ENCODE measurements around the gene PPFIA4.

Gene PPFIA4

GRCh38 chr1:203082571-203083462, 56.5 kb downstream of the PPFIA4 start:
- DNase-seq (ENCODE audit: low spot score): no peak

- no peak for DNase-seq (ENCODE audit: low spot score)
Measured at GRCh38 chr1:203083463-203083921, 57.2 kb downstream of the PPFIA4 start.

DNA sequence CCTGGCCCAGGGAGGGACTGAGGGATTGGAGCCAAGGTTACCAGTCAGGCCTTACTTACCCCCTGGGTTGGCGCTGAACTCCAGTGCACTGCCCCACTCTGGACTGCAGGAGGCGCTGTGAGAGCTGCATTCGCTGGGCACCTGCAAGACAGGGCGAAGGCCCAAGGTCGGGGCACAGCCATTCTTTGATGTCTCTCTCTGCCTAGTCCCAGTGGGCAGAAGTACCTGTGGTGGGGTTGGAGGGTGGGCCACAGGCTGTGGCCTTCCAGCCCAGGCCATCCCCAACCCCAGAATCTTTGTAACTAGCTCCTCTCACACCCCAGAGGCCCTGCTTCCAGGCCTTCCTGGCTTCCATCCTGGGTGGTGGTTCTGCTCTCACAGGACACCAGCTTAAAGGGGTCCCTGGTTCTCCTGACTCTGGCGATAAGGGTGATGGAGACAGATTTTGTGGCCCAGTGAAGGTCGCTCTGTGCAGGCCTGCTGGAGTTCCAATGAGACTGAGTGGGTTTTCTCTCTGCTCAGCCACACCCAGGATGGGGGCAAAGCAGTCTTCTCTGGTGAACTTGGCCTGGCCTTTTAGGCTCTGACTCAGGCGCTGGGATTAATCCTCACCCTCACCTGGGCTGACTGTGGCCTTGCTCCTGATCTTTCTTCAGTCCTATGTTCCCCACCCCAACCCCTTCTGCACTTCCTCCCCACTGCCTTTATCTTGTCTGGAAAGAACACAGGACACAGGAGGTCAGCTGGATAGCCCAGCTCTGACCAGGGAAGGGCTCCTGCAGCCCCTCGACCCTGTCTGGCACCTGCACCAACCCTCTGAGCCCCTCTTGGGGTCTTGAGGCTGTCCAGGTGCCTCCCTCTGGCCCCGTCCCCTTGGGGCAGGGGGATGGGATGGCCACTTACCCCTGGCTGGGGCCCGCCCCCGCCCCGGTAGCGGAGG, 58.6 kb downstream of the PPFIA4 start:
- DNase-seq (ENCODE audit: low spot score): no peak

GRCh38 chr1:203085528-203086406, 59.5 kb downstream of the PPFIA4 start, which contains the start of gene MYOG:
TSS of gene MYOG (minus strand) at chr1:203086012. CDS start at chr1:203085961, 51 bp downstream.
- no peak for DNase-seq (ENCODE audit: low spot score)

- no peak for DNase-seq (ENCODE audit: low spot score)
Measured at GRCh38 chr1:203086992-203087763, 60.9 kb downstream of the PPFIA4 start.

GRCh38 chr1:203088441-203088840, 62.1 kb downstream of the PPFIA4 start:
- DNase-seq (ENCODE audit: low spot score): no peak

DNA sequence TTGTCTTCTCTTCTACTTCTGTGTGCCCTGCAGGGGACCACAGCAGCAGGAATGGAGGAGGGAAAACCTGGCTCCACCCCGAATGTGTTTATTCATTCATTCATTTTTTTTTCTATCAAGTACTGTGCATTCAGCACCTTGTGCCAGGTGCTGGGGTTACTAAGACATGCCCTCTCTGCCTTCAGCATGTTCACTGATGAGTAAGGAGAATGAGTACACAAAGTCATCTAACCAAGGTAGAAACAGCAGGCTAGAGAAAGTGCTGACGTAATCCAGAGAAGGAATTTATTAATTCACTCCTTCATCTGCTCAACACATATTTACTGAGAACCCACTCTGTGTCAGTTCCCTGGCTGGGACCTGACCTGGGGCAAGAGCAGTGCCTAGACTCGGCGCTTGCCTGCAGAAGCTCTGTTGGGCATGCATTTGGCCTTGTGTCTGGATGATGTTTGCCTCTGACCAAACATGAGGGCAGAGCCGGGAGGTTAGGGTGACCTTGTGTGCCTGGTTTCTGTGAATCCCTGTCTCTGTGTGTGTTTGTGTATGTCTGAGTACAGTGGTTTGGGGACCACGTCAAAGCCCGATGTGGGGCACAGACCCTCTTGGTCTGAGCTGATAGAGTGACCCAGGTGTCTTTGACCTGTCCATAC, 62.8 kb downstream of the PPFIA4 start:
- DNase-seq (ENCODE audit: low spot score): no peak

DNA sequence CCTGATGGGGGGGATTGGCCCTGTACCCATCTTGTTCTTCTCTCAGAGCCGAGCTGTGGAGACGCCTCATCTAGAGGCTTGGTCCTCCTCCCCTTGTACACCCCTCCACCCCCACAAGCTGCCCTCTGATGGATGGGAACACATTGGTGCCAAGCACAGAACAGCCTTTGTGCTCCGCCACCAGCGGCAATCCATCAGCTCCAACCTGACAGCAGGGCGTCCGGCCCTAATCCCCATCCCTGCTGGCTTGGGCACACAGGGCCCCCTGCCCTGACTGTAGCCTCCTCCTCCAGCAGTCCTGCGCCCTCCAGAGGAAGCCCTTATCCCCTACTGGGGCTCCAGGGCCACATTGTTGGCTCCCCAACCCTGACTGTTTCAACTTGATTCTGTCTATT, 63.4 kb downstream of the PPFIA4 start:
- DNase-seq (ENCODE audit: low spot score): no peak

DNA sequence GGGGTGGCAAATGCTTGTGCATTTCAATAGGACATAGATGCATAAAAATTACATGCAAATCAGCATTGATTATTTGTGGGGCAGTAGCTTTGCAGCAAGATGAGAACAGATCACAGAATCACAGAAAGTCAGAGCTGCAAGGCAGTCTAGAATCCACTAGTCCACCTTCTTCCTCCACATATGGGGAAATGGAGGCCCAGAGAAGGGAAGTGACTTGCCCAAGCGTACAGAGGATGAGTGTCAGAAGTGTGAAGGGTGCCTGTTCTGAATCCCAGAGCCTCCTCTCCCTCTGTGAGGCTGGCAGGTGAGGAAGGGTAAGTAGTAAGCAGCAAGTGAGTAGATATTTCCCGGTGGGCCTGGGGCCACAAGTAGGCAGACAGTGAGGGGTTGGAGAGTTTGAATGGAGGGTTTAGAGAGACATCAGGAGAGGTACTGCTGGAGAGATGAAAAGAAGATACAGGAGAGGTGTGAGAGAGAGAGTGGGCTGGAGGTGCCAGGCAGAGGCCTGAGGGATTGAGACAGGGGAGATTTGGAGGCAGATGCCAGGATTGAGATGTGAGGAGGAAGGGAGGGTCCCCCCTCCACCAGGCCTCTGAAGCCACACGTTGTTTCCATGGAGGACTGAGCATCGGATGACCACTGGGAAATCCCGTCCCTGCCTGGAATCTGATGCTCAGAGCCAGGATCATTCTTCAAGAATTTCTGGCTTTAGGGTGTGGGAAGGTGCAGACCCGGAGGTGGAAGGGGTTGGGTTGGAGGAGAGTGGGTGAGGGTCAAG, 64.3 kb downstream of the PPFIA4 start:
- no peak for DNase-seq (ENCODE audit: low spot score)

DNA sequence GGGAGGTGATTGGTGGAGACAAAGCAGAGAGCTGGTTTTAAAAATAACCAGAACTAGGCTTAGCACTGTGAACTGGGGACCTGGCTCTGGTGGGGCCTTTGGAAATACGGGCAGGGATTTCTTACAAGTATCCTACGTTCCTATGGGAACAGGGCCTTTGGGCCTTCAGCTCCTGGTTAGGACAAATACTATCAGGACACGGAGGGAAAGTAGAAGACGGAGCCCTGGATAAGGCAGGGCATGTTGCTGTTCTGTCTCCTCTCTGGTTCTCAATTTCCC, 64.8 kb downstream of the PPFIA4 start:
- no peak for DNase-seq (ENCODE audit: low spot score)

DNA sequence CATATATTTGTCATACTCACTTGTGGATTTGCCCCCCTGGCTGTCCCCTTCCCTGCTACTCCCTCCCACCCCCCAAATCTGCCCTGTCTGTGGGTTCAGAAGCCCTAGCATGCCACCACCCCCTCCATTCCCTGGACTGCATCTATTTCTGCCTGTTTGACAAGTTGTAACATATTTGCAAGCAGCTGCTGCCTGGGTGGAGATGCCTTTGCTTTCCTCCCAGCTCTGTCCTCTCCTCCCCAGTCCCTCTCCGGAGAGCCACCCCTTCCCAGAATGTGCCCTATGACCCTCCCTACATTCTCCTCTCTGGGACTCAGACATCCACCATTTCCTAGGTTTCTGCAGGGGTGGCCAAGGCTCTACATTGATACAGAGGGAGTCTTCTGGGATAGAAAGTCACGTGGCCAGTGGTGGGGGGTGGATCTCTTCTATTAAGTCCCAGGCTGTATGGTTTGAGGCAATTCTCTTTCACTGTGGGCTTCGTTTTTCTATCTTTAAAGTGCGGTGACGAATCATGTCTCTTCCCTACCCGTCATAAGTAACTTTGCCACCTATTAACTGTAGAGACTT, 65.6 kb downstream of the PPFIA4 start:
- DNase-seq (ENCODE audit: low spot score): no peak

DNA sequence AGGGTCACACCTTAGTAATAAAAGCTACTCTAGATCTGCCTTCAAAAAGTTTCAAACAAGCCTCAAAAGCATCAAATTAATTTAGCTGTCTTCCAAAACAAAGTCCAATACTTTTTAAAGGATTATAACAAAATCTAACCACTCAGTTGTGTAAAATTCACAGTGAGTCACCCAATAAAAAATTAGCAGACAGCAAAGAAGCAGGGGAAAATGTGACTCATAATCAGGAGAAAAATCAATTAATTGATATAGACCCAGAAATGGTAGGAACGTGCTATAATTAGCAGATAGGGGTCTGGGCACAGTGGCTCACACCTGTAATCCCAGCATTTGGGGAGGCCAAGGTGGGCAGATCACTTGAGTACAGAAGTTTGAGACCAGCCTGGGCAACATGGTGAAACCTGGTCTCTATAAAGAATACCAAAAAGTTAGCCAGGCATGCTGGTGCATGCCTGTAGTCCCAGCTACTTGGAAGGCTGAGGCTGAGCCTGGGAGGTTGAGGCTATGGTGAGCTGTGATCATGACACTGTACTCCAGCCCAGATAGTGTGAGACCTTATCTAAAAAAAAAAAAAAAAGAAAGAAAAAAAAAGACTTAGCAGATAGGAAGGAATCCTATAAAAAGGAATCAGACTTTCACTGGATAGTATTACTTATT, 67.6 kb downstream of the PPFIA4 start:
- no peak for DNase-seq (ENCODE audit: low spot score)

GRCh38 chr1:203095061-203095690, 68.9 kb downstream of the PPFIA4 start:
- DNase-seq (ENCODE audit: low spot score): no peak

DNA sequence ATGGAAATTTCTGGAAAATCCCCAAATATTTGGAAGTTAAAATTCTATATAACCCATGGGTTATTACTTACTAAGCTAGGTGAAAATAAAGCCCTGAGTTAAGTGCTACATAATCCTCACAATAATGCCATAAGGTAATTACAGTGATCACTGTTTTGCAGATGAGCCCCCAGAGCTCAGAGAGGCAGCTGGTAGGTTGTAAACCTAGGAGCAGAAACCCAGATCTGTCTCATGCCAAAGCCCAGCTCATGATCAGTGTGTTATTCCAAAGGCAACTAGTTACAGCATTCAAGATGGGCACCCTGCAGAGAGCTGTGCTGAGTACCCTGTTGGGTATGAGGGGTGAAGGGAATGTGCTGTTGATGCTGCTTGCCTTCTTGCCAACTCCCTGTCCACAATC, 70.3 kb downstream of the PPFIA4 start:
- DNase-seq (ENCODE audit: low spot score): no peak

GRCh38 chr1:203097001-203097400, 70.7 kb downstream of the PPFIA4 start:
- no peak for DNase-seq (ENCODE audit: low spot score)

- no peak for DNase-seq (ENCODE audit: low spot score)
Measured at GRCh38 chr1:203098445-203098844, 72.2 kb downstream of the PPFIA4 start.

DNA sequence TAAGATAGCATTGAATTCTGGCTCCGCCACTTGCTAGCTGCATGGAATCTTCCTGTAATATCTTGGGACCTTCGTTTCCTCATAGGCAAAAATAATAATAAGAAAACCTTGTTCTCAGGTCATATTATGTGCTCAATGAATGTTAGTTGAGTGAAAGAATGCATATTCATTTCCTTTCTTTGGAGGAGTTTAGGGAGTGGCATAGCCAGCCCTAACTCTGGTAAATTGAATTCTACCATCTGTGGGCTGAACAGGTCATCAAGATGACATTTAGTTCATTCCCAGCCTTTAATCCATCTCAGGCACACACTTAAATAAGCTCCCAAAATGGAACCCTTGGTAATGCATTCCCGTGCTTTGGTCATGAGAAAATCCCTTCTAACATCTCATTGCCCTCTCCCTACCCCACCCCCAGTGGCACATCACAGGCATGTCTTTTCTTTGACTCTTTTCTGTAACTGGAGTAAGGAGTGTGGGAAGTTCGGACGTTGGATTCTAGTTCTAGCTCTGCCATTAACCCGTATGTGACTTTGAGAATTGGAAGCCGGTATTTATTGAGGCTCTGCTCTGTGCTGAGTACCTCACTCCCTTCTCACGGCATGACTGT, 72.7 kb downstream of the PPFIA4 start:
- DNase-seq (ENCODE audit: low spot score): no peak
